Measurements from ENCODE around the gene B4GALT1. TPM values are rescaled to one million over a fixed set of nuclear protein-coding genes. Genes with fewer than 3 reads are reported as not detected.

The B4GALT1 gene
- total and polyA plus RNA-seq, 5 donors: 24.7 to 137 (median 53.6) TPM

DNA sequence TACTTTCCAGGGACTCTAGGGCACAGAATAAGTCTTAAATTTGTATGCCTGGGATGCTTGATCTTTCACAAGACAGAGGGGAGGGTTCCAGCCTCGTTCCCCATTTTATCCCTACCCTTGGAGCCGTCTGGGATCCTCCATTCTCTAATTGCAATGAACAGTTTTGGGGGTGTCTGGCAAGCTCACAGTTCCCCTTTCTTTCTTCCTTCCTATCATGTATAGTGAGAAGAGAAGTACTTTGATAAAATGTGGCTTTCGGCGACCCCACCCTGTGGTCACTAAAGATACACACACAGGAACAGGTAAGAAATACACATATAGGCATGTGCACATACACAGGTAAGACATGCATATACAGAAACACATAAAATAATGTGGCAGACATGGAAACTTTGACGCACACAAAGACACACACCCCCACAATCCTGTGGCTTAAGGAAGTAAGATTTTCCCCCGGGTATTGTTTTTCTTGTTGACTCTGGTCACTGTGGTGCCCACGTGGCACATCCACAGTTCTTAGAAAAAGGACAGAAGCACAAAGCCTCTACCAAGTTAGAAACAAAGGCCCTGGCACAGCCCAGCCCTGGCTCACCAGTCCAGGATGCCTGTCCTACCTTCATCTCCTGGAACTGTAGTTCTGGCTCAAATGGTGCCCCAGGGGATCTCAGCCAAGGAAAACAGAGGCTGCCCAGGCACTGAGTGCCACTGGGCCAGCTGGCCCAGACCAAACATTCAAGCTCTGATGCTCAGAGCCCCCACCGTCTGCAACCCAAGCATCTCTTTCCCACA lies 84.4 kb downstream of the B4GALT1 start:
- Histone ChIP-seq H3K4me1 (ENCODE audit: control insufficient read depth, insufficient read depth, low read length) (no peaks in the 10 kb centered on the region), H3K27me3 (ENCODE audit: control insufficient read depth, insufficient read depth) (no peaks in the 10 kb centered on the region), H3K4me3 (ENCODE audit: low read length) (no peak overlapping the region), H3K27ac (ENCODE audit: low read length) (no peak overlapping the region), H3K9me3 (ENCODE audit: control insufficient read depth, low read length) (no peaks in the 10 kb centered on the region)
- WGBS: 57% methylated on average over 8 of the region's 8 CpGs
- ATAC-seq: peak in 1 of 2 donors; percentile 44
- intact Hi-C loops (cut with DNase I): loop anchor here in 3 of 4 donors (5.0 kb wide), 3 partner anchors 85 to 145 kb away; partner anchors contain the start of gene B4GALT1 (in 1 of the 3)
- peak in 1 of 3 donors; percentile 52 for DNase-seq

DNA sequence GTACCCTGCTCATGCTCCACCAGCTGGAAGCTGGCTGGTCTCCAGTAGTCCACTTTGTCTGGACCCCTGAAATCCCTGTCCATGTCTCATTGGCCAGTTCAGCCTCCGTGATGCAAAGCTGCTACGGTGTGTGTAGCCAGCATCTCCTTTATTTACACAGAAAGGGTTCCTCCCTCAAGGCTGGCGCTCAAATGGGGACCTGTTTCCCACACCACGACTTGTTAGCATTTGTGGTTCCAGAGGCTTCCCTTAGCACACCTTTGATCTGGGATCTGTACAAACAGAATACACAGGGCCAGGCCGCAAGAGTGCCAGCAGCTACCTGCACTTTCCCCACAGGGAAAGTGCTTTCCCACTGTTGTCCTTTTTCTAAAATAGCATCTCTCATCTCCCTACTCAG lies 85.0 kb downstream of the B4GALT1 start:
- no peak for DNase-seq
- intact Hi-C loops (cut with DNase I): loop anchor here in 3 of 4 donors (5.0 kb wide), 3 partner anchors 85 to 145 kb away; partner anchors contain the start of gene B4GALT1 (in 1 of the 3)
- H3K4me1 ChIP-seq (ENCODE audit: control insufficient read depth, insufficient read depth, low read length): no peaks in the 10 kb centered on the region
- no peaks in the 10 kb centered on the region for H3K9me3 ChIP-seq (ENCODE audit: control insufficient read depth, low read length)
- no peak overlapping the region for H3K4me3 ChIP-seq (ENCODE audit: low read length)
- no peak for ATAC-seq
- no peak overlapping the region for H3K27ac ChIP-seq (ENCODE audit: low read length)
- H3K27me3 ChIP-seq (ENCODE audit: control insufficient read depth, insufficient read depth): no peaks in the 10 kb centered on the region
- WGBS: 83% methylated on average over 5 of the region's 5 CpGs

DNA sequence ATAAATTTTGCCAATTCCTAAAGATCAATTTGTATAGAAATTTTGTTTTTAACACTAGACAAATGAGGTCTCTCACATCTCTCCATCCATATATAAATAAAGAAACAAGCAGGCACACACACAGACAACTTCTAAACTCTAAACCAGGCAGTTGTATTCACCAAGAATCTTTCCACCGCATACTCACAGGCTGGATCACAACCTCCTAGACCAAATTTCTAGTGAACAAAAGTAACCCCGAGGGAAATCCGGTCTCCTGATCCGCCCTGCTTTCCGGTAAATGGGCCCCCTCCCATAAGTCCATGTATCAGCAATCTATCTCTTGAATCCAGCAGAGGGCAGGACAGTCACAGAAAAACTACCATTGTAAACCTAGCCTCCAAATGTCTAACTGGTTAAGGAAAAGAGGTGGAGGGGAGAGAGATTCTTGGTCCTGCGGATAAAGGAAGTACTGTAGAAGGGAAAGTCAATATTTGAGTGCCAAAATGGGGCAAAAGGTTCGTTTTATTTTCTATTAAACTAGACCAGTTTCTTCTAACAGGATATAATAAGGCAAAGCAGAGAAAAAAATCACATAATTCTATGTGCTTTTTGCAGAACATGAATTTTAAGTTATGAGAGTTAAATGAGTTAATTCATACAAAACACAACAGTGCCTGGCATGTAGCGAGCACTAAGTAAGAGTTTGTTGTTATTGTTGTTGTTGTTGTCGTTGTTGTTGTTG lies 85.8 kb downstream of the B4GALT1 start:
- peak in 2 of 3 donors; percentile 64 to 78 for DNase-seq
- no peak overlapping the region for H3K4me3 ChIP-seq (ENCODE audit: low read length)
- H3K27me3 ChIP-seq (ENCODE audit: control insufficient read depth, insufficient read depth): no peaks in the 10 kb centered on the region
- H3K27ac ChIP-seq (ENCODE audit: low read length): no peak overlapping the region
- 12% methylated on average over 9 of the region's 9 CpGs for WGBS
- no peaks in the 10 kb centered on the region for H3K4me1 ChIP-seq (ENCODE audit: control insufficient read depth, insufficient read depth, low read length)
- ATAC-seq: peak; percentile 72 to 78
- intact Hi-C loops (cut with DNase I): loop anchor here (1.0 to 5.0 kb wide), 5 partner anchors 86 to 146 kb away; partner anchors contain the start of gene B4GALT1 (in 1 of the 4)
- no peaks in the 10 kb centered on the region for H3K9me3 ChIP-seq (ENCODE audit: control insufficient read depth, low read length)

DNA sequence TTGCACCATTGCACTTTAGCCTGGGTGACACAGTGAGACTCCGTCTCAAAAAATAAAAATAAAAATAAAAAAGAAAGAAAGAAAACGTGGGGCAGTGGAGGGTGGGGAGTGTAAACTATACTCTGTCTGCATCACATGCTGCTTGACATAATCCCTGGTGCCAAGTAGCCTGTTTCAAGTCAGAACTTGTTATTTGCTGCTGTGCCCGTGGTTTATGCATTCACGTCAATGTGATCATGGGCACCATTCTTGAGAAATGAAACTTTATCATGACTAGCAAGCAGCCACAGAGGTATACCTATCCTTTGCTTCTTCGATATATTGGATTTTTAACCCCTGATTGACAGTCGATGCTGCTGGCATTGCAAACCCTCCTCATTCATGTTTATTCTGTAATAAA lies 86.6 kb downstream of the B4GALT1 start:
- intact Hi-C loops (cut with DNase I): loop anchor here (2.0 to 5.0 kb wide), 4 partner anchors 87 to 147 kb away; partner anchors contain the start of gene B4GALT1 (in 1 of the 4)
- no peaks in the 10 kb centered on the region for H3K4me1 ChIP-seq (ENCODE audit: control insufficient read depth, insufficient read depth, low read length)
- H3K4me3 ChIP-seq (ENCODE audit: low read length): no peak overlapping the region
- 66% methylated on average over 6 of the region's 6 CpGs for WGBS
- H3K9me3 ChIP-seq (ENCODE audit: control insufficient read depth, low read length): no peaks in the 10 kb centered on the region
- no peaks in the 10 kb centered on the region for H3K27me3 ChIP-seq (ENCODE audit: control insufficient read depth, insufficient read depth)
- DNase-seq: no peak
- H3K27ac ChIP-seq (ENCODE audit: low read length): no peak overlapping the region
- ATAC-seq: no peak

DNA sequence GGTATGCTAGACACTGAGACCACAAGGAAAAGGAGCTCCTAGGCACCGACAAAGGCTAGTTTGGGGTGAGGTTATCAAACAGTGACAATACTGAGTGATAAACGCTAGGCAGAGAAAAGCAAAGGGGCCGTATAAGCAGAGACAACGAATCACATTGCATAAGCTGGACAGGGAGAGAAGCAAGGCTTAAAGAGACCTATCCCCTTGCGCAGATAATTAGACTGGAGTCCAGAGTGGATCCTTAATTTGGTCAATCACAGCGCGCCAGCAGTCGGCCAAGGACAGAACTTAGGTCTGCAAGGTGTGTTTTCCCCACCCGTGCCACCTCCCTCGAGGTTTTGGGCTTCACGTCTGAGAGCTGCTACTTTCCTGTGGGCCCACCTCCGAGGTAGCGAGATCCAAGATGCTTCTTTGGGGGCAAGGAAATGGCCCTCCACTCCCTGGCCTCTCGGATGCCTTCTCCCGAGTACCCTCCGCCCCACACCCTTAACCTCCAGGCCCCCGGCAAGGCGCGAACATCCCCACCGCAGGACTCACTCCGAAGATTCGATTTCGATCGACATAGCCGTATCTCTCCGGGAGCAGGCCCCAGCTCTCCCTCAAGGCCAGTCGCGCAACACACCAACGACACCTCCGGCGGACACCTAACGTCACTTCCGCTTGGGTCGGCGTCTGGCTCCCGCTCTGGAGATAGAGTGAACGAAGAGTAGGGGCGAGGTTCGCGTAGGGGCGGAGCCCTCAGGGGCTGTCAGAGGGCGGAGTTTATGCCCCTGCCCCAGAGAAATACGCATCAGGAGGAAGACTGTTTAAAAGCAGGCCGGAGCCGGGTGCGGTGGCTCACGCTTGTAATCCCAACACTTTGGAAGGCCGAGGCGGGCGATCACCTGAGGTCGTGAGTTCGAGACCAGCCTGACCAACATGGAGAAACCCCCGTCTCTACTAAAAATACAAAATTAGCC lies 90.8 kb downstream of the B4GALT1 start, which contains the start of gene SMU1:
SMU1 (minus strand) TSS at position 629 of the 959 bp plus-strand sequence; CDS start at position 563, 66 bp downstream.
- DNase-seq: peak; percentile 97 to 99 (median 98)
- intact Hi-C loops (cut with DNase I): no loop called here
- Histone ChIP-seq H3K4me1 (ENCODE audit: control insufficient read depth, insufficient read depth, low read length) (no peaks in the 10 kb centered on the region), H3K4me3 (ENCODE audit: low read length) (peak within 1 kb of the TSS; percentile 66), H3K27me3 (ENCODE audit: control insufficient read depth, insufficient read depth) (no peaks in the 10 kb centered on the region), H3K27ac (ENCODE audit: low read length) (peak within 1 kb of the TSS; percentile 80), H3K9me3 (ENCODE audit: control insufficient read depth, low read length) (no peaks in the 10 kb centered on the region)
- WGBS: under 1% methylated on average over 53 of the region's 53 CpGs
- peak; percentile 98 for ATAC-seq

DNA sequence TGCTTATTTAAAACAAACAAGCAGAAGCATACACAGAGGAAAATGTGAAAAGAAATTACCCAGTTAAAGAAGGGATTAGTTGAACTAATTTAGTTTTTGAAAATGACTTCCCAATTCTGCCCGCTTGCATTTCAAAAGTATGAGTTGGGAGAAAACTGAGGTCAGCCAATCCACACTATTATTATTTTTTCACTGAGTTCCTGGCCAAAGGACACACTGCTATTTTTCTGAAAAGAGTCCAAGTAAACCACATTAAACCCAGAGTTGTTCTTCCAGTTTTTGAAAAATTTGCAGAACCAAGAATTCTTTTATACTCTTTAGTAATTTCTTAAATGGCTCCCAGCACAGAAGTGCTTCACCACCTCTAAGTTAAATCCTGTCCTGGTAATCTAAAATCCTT lies 98.1 kb downstream of the B4GALT1 start:
- Histone ChIP-seq H3K4me1 (ENCODE audit: control insufficient read depth, insufficient read depth, low read length) (no peaks in the 10 kb centered on the region), H3K27me3 (ENCODE audit: control insufficient read depth, insufficient read depth) (no peaks in the 10 kb centered on the region)
- intact Hi-C loops (cut with DNase I): no loop called here

DNA sequence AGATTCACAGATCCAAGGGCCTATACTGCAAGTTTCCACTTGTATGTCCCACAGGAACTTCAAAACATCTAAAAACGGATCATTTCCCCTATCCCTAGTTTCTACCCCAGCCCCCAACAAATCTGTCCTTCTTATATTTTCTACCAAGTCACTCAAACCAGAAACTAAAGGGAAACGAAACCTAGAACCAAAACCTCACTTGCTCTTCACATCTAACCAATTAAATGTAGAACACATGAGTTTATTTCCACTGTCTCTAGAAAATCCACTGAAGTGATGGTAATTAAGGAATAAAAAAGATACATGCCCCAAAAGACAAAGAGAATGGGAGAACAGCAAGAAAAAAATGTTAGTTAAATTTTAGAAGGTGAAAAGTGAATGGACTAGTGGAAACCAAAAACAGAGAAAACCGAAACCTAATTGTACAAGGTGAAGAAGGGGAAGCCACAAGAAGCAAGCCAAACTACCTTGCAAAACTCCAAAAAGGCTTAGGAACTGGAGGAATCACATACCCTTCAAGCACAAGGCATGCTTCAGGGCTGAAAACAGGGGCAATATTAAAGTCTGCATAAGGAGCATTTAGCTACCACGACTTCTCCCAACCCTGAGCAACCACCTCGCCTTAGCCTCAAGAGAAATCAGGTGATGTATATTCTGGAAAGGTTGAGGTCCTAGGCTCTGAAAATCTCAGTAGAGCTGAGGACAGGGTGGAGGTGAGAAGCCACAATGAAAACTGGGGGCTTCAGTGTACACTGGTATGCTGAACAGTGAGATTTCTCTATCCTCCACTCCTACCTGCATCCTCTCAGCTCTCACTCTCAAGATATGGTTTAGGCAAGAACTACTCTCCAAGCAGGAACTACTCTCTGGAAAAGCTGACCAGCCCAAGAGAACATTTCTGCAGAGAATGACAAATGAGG lies 101.7 kb downstream of the B4GALT1 start:
- no peak overlapping the region for H3K27ac ChIP-seq (ENCODE audit: low read length)
- H3K27me3 ChIP-seq (ENCODE audit: control insufficient read depth, insufficient read depth): no peaks in the 10 kb centered on the region
- no peak for ATAC-seq
- intact Hi-C loops (cut with DNase I): no loop called here
- no peak for DNase-seq
- H3K9me3 ChIP-seq (ENCODE audit: control insufficient read depth, low read length): no peaks in the 10 kb centered on the region
- WGBS: 87% methylated on average over 5 of the region's 5 CpGs
- H3K4me3 ChIP-seq (ENCODE audit: low read length): no peak overlapping the region
- H3K4me1 ChIP-seq (ENCODE audit: control insufficient read depth, insufficient read depth, low read length): no peaks in the 10 kb centered on the region

More for the DNA sequence above, 98.1 kb downstream of the B4GALT1 start:
- WGBS: 80% methylated on average over 1 of the region's 1 CpG
- DNase-seq: no peak
- H3K27ac ChIP-seq (ENCODE audit: low read length): no peak overlapping the region
- no peak overlapping the region for H3K4me3 ChIP-seq (ENCODE audit: low read length)
- H3K9me3 ChIP-seq (ENCODE audit: control insufficient read depth, low read length): no peaks in the 10 kb centered on the region
- no peak for ATAC-seq

Data from right cardiac atrium (tissue), 5 donors.